ENCODE data around the gene CSK.

CSK gene

GRCh38 chr15:74845208-74845568, 63.3 kb downstream of the CSK start:
- no peak for DNase-seq

GRCh38 chr15:74845581-74845980, 63.7 kb downstream of the CSK start:
- no peak for DNase-seq

- DNase-seq: no peak
These were observed 65.6 kb downstream of the CSK start for GRCh38 chr15:74847432-74847831.

GRCh38 chr15:74850393-74850792, 68.5 kb downstream of the CSK start:
- DNase-seq: no peak

GRCh38 chr15:74851960-74852359, 70.1 kb downstream of the CSK start:
- DNase-seq: no peak
